GM19239 (cell line): ENCODE measurements around the gene GALM.

Source experiments
- DNase-seq: peaks from one replicate; pipeline ENCODE4 v3.0.0; 2011; ENCODE audit warnings: low spot score; ENCODE audit not compliant: insufficient read length
- FAIRE-seq: peaks from 2 replicates; lab custom pipeline; 2011; peaks lifted over from hg19 to GRCh38; lab: Jason Lieb, UNC

GALM gene

DNA sequence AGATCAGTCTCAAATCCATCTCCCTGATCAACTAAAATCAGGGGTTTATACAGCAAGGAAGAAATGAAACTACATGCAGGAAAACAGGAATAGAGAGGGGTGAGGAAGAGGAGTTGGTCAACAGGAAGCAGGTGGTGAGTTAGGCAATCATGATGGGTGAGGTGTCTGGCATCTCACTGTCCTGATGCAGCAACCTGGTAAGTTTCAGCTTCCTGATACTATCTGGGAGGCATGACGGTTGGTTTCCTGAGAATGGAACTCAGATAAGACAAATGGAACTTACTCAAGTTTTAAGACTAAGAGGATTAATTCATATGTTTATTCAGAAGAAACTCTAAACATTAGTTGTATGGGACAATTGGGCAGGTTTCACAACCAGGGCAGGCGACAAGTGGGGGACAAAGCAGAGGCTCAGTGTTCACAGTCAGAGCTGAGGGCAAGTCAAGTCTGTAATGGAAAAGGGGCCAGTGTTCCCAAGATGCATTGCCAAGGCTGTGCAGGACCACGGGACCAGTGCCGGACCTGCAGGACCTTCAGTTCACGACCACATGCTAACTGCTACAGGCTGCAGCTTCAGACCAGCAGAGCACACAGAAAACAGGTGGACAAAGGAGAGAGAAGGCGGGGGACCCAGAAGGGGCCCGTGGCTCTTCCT, 17.7 kb upstream of the GALM start:
- FAIRE-seq: no peak
- no peak for DNase-seq

GRCh38 chr2:38649176-38649728, 16.7 kb upstream of the GALM start:
- FAIRE-seq (no peak), DNase-seq (no peak)

DNA sequence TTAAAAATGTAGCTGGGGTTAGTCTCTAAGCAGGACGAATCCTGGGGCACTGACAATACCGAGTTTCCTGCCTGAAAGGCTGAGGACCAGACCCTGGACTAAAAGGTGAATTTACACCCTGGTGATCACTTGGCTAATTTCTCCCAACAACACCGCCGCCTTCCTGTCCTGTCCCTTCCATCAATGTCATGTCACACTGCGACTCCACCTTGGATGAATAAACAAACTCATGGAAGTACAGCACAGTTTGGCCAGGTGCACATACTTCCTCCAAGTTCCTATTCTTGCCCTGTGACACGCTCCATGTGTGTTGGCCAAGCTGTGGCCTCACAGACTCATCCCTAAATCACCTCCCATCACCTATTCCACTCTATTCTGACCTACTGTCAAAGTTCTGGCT, 15.9 kb upstream of the GALM start:
- FAIRE-seq: no peak

GRCh38 chr2:38650717-38651116, 15.2 kb upstream of the GALM start:
- DNase-seq: no peak
- no peak for FAIRE-seq

More for the DNA sequence above, 15.9 kb upstream of the GALM start:
- DNase-seq: no peak

GRCh38 chr2:38652431-38653273, 13.3 kb upstream of the GALM start:
- FAIRE-seq: peak; percentile 89
- DNase-seq: no peak

DNA sequence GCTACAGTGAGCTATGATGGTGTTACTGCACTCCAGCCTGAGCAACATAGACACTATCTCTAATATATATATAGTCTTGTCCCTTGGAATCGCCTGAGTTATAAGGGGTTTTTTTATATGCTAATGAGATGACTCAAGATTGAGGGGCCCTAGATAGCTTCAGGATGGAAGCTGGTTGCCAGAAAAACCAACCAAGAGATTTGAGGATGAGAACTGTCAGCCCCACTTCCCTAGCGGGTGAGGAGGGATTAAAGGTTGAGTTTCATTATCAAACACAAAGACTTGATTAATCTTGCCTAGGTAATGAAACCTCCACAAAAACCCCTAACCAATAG, 12.6 kb upstream of the GALM start:
- FAIRE-seq (no peak), DNase-seq (no peak)

DNA sequence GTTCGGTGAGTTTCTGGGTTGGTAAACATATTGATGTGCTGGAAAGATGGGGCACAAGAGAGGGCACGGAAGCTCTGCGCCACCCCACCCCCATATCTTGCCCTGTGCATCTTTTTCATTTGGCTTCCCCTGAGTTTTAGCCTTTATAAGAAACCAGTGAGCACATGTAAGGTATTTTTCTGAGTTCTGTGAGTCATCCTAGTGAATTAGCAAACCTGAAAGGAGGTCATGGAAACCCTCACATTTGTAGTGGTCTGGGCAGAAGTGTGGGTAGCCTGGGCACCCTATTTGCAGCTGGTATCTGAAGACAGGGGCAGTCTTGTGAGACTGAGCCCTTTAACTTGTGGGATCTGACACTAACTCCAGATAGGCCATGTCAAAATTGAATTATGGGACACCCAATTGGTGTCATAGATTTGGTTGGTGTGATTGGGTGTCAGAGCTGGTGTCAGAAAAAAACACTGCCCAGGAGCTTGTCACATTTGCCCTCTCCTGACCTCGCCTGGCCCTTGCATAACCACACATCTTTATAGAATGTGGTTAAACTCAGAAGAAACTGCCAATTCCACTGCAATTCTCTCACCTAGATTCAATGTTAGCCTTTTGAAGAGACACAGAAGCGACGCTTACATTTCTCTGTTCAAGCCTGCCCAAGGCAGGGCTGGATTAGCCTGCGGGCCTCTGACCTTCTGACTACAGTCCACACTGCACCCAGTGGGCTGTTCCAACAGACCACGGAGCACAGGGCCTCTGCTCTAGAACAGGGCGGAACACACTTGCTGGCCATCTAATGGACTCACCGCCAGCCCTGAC, 12.0 kb upstream of the GALM start:
- FAIRE-seq (peak; percentile 54), DNase-seq (no peak)

GRCh38 chr2:38654528-38655381, 11.2 kb upstream of the GALM start:
- FAIRE-seq (no peak), DNase-seq (no peak)

- FAIRE-seq: no peak
These were observed 10.5 kb upstream of the GALM start for GRCh38 chr2:38655441-38655840.

GRCh38 chr2:38656866-38657480, 8.9 kb upstream of the GALM start:
- FAIRE-seq (no peak), DNase-seq (no peak)

More at GRCh38 chr2:38655441-38655840, 10.5 kb upstream of the GALM start:
- DNase-seq: no peak

- no peak for DNase-seq
- FAIRE-seq: peak; percentile 66
These were observed 7.3 kb upstream of the GALM start for GRCh38 chr2:38658613-38659012.

DNA sequence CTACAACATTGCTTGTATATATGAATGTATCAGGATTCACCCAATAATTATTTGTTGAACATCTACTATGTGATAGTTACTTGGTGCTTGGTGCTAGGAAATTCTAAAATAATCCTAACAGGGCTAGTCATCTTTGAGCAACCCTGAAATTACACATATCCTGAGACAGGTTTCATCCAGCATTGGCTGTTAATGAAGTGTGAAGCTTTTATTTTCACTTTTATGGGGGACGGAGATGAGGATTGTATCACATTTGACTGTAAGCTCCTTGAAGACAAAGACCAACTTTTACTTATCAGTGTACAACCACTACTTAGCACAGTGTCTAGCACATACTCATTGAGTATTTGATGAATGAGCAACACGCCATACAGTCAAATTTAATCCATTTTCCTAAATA, 6.8 kb upstream of the GALM start:
- FAIRE-seq: no peak

GRCh38 chr2:38660282-38660681, 5.6 kb upstream of the GALM start:
- FAIRE-seq (no peak), DNase-seq (no peak)

More for the DNA sequence above, 6.8 kb upstream of the GALM start:
- no peak for DNase-seq

GRCh38 chr2:38661306-38661705, 4.6 kb upstream of the GALM start:
- no peak for DNase-seq
- no peak for FAIRE-seq

- no peak for DNase-seq
These were observed 619 bp downstream of the GALM start for GRCh38 chr2:38666556-38666910.

DNA sequence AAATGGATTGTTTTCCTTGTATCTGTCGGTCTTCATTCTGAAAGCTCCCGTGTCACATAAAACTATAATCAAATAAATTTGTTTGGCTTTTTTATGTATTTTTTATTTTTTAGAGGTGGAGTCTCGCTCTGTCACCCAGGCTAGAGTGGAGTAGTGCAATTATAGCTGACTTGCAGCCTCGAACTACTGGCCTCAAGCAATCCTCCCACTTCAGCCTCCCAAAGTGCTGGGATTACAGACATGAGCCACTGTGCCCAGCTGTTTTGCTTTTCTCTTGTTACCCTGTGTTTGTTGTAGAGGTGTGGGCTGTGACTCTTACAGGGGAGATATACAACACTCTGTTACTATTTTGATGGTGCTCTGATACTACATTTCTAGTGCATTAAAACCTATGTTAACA, 2.2 kb downstream of the GALM start:
- DNase-seq: no peak
- FAIRE-seq: no peak

More at GRCh38 chr2:38666556-38666910, 619 bp downstream of the GALM start:
- peak; percentile 77 for FAIRE-seq

GRCh38 chr2:38668779-38669479, 3.0 kb downstream of the GALM start:
- DNase-seq (no peak), FAIRE-seq (no peak)

- no peak for FAIRE-seq
- DNase-seq: no peak
These were observed 5.4 kb downstream of the GALM start for GRCh38 chr2:38671303-38671702.

GRCh38 chr2:38671946-38672345, 6.0 kb downstream of the GALM start:
- DNase-seq: no peak
- no peak for FAIRE-seq
